HCT116 (cell line): ENCODE results near the gene TRIM67. TPM values are rescaled to one million over a fixed set of nuclear protein-coding genes. Genes with fewer than 3 reads are reported as not detected.

Source experiments
- ATAC-seq: fragments of 200-7000 bp; cut with Tn5 transposase; 2 replicates; pipeline ENCODE4 v1.9.1; 2020; ENCODE audit warnings: mild to moderate bottlenecking, moderate library complexity
- BruUV-seq: library from RNA; stranded (reverse); fragments of 400-500 nt; replicated peaks from 2 replicates; lab custom pipeline; 2021; lab: Mats Ljungman, UMichigan
- CTCF ChIA-PET: fragments of 300-600 bp; sonication (Branson Sonifier 250); formaldehyde crosslinking; loops from one replicate; lab custom pipeline; 2021; ENCODE audit warnings: antibody characterized with exemption; lab: Charles Lee
- POLR2A ChIA-PET: fragments of 300-600, 350-600 bp; sonication (Branson Sonifier 250); formaldehyde crosslinking; loops from one replicate; lab custom pipeline; 2021; ENCODE audit warnings: antibody characterized with exemption; lab: Charles Lee
- RAD21 ChIA-PET, 2 experiments: fragments of 300-600 bp; sonication (Branson Sonifier 250); formaldehyde crosslinking; loops; one replicate each; lab custom pipeline; 2023; ENCODE audit warnings: low total read pairs in 2 of 2; ENCODE audit not compliant: uncharacterized antibody in 2 of 2, unreplicated experiment in 2 of 2, low non-redundant PET in 1 of 2; lab: Charles Lee
- DNase-seq: peaks from one replicate; pipeline ENCODE4 v3.0.0-alpha.2; 2010; ENCODE audit warnings: low read depth, low spot score
- H2AFZ ChIP-seq: fragments of 200-600 bp; shearing (Covaris generic), sonication (generic); 2 replicates; pipeline ENCODE4 v1.6.1; 2017; ENCODE audit warnings: low read depth, mixed run types, mixed read lengths, antibody characterized with exemption, low read length; ENCODE audit not compliant: poor library complexity, severe bottlenecking
- H3K27ac ChIP-seq: 2 replicates; pipeline ENCODE4 v1.5.1; 2012; ENCODE audit warnings: low read depth, low read length
- H3K27me3 ChIP-seq: fragments of 200-600 bp; sonication (generic); 2 replicates; pipeline ENCODE4 v1.6.1; 2016; ENCODE audit warnings: mixed run types, low read length, mixed read lengths; ENCODE audit not compliant: insufficient read depth
- H3K36me3 ChIP-seq, 2 experiments: fragments of 200-500 bp in 1 of 2; fragments of 200-600 bp in 1 of 2; sonication (Bioruptor generic) in 1 of 2; sonication (generic) in 1 of 2; 2 replicates each; pipeline versions ENCODE4 v1.5.1 to v1.6.1; 2014 to 2016; ENCODE audit warnings: low read length in 2 of 2, inconsistent platforms in 1 of 2, mixed read lengths in 1 of 2, mixed run types in 1 of 2; ENCODE audit not compliant: insufficient read depth in 2 of 2, control insufficient read depth in 1 of 2
- H3K4me1 ChIP-seq, 2 experiments: fragments of 200-600 bp in 1 of 2; sonication (generic) in 1 of 2; 2 replicates each; pipeline versions ENCODE4 v1.5.1 to v1.6.1; 2012 to 2017; ENCODE audit warnings: low read length in 2 of 2, inconsistent platforms in 1 of 2, mild to moderate bottlenecking in 1 of 2, mixed read lengths in 1 of 2, mixed run types in 1 of 2, moderate library complexity in 1 of 2; ENCODE audit not compliant: insufficient read depth in 2 of 2, control insufficient read depth in 1 of 2
- H3K4me2 ChIP-seq: fragments of 200-600 bp; sonication (generic); 2 replicates; pipeline ENCODE4 v1.6.1; 2017; ENCODE audit warnings: mixed run types, low read length, mixed read lengths
- H3K4me3 ChIP-seq, 2 experiments: fragments of 200-600 bp in 1 of 2; sonication (generic) in 1 of 2; replicated peaks in 1 of 2; 2 replicates each; pipeline ENCODE4 v1.5.1; 2011 to 2016; ENCODE audit warnings: low read length in 2 of 2, control low read depth in 1 of 2, low read depth in 1 of 2, mild to moderate bottlenecking in 1 of 2, mixed read lengths in 1 of 2, mixed run types in 1 of 2
- H3K79me2 ChIP-seq: fragments of 200-600 bp; sonication (generic); 2 replicates; pipeline ENCODE4 v1.6.1; 2017; ENCODE audit warnings: mild to moderate bottlenecking, mixed run types, low read length, moderate library complexity, mixed read lengths; ENCODE audit not compliant: insufficient read depth
- H3K9ac ChIP-seq: fragments of 200-600 bp; sonication (generic); 2 replicates; pipeline ENCODE4 v1.6.1; 2016; ENCODE audit warnings: low read length, mixed read lengths
- H3K9me2 ChIP-seq: fragments of 200-600 bp; sonication (generic), shearing (Covaris generic); 2 replicates; pipeline ENCODE4 v1.6.1; 2017; ENCODE audit warnings: mixed run types, mild to moderate bottlenecking, moderate library complexity; ENCODE audit not compliant: insufficient read depth
- H3K9me3 ChIP-seq, 2 experiments: fragments of 200-500 bp in 1 of 2; fragments of 200-600 bp in 1 of 2; sonication (Bioruptor generic) in 1 of 2; sonication (generic) in 1 of 2; 2 replicates each; pipeline ENCODE4 v1.6.1; 2014 to 2017; ENCODE audit warnings: low read length in 2 of 2, mixed read lengths in 2 of 2, inconsistent platforms in 1 of 2, low read depth in 1 of 2, mild to moderate bottlenecking in 1 of 2, mixed run types in 1 of 2, moderate library complexity in 1 of 2; ENCODE audit not compliant: control insufficient read depth in 1 of 2, insufficient read depth in 1 of 2
- H4K20me1 ChIP-seq: fragments of 200-600 bp; sonication (generic), shearing (Covaris generic); 2 replicates; pipeline ENCODE4 v1.6.1; 2017; ENCODE audit warnings: mixed run types, mild to moderate bottlenecking, moderate library complexity; ENCODE audit not compliant: insufficient read depth
- EZH2phosphoT487 ChIP-seq: fragments of 200-600 bp; IDR thresholded peaks from 2 replicates; pipeline ENCODE4 v1.6.1; 2018; ENCODE audit warnings: antibody characterized with exemption, borderline replicate concordance
- JUND ChIP-seq: IDR thresholded peaks from 2 replicates; pipeline ENCODE4 v1.6.1; 2012
- MAX ChIP-seq: IDR thresholded peaks from 2 replicates; pipeline ENCODE4 v1.6.1; 2012
- POLR2AphosphoS5 ChIP-seq: IDR thresholded peaks from 2 replicates; pipeline ENCODE4 v1.6.1; 2011; ENCODE audit warnings: mild to moderate bottlenecking, low read depth, low read length, moderate library complexity
- RAD21 ChIP-seq: IDR thresholded peaks from 2 replicates; pipeline ENCODE4 v1.6.1; 2012; ENCODE audit warnings: low read depth, mild to moderate bottlenecking
- REST ChIP-seq: IDR thresholded peaks from 2 replicates; pipeline ENCODE4 v1.6.1; 2012; ENCODE audit warnings: low read depth
- SP1 ChIP-seq: IDR thresholded peaks from 2 replicates; pipeline ENCODE4 v1.6.1; 2012; ENCODE audit warnings: low read depth
- SRF ChIP-seq: IDR thresholded peaks from 2 replicates; pipeline ENCODE4 v1.6.1; 2012; ENCODE audit warnings: low read depth
- TCF7L2 ChIP-seq: IDR thresholded peaks from 2 replicates; pipeline ENCODE4 v1.7.0; 2011; ENCODE audit warnings: borderline replicate concordance, inconsistent platforms; ENCODE audit not compliant: insufficient read depth, insufficient read length; ENCODE audit errors: extremely low read depth
- YY1 ChIP-seq: IDR thresholded peaks from 2 replicates; pipeline ENCODE4 v1.6.1; 2011; ENCODE audit warnings: low read length, low read depth, moderate library complexity, mild to moderate bottlenecking; ENCODE audit not compliant: insufficient replicate concordance; ENCODE audit errors: extremely low read depth
- ZBTB33 ChIP-seq: IDR thresholded peaks from 2 replicates; pipeline ENCODE4 v1.6.1; 2011; ENCODE audit warnings: mild to moderate bottlenecking, low read length, moderate library complexity; ENCODE audit not compliant: insufficient replicate concordance; ENCODE audit errors: extremely low read depth
- ZFX ChIP-seq: fragments of 450-650 bp; IDR thresholded peaks from 2 replicates; pipeline ENCODE4 v1.6.1; 2017
- ZNF274 ChIP-seq: fragments of 200-500 bp; sonication (Bioruptor generic); IDR thresholded peaks from 2 replicates; pipeline ENCODE4 v1.6.1; 2014; ENCODE audit warnings: mild to moderate bottlenecking, low read depth, low read length, inconsistent platforms
- intact Hi-C: fragments of 100-400 bp; cut with micrococcal nuclease; formaldehyde crosslinking; loops from 2 replicates; pipeline ENCODE4 v1.10.0; 2022
- total RNA-seq: library from RNA; stranded (reverse); gene quantifications from one replicate; pipeline ENCODE4 v1.2.1, GENCODE V29; 2021; ENCODE audit not compliant: unreplicated experiment

The TRIM67 gene
- total RNA-seq, 1 experiment from 2014 or later, result 0.02 TPM

- Histone ChIP-seq H3K27ac (no peak overlapping the region), H3K79me2 (no peaks in the 10 kb centered on the region), H3K36me3 (no peaks in the 10 kb centered on the region), H3K4me1 (no peaks in the 10 kb centered on the region), H3K9me3 (no peaks in the 10 kb centered on the region), H3K4me2 (no peak overlapping the region), H4K20me1 (no peaks in the 10 kb centered on the region), H3K9ac (no peak overlapping the region), H3K9me2 (no peaks in the 10 kb centered on the region), H2AFZ (no peak overlapping the region), H3K4me3 (no peak overlapping the region), H3K27me3 (no peaks in the 10 kb centered on the region; the same call in 1 of the 2 replicates)
- no TSS peak for BruUV-seq
- TF ChIP-seq TCF7L2 (no peak), SRF (no peak), SP1 (no peak)
- RAD21 ChIA-PET, result no interaction called here
- ATAC-seq (no peak), DNase-seq (no peak)
- POLR2A ChIA-PET, result no interaction called here
- CTCF ChIA-PET, result no interaction called here
- intact Hi-C loops, result no loop called here
Measured at GRCh38 chr1:231165371-231165770, 3.5 kb downstream of the TRIM67 start.

- Histone ChIP-seq H3K9me3 (no peaks in the 10 kb centered on the region), H2AFZ (no peak overlapping the region), H3K27ac (no peak overlapping the region), H3K79me2 (no peaks in the 10 kb centered on the region), H3K4me3 (no peak overlapping the region), H3K9me2 (no peaks in the 10 kb centered on the region), H3K36me3 (no peaks in the 10 kb centered on the region), H4K20me1 (no peaks in the 10 kb centered on the region), H3K27me3 (no peaks in the 10 kb centered on the region; the same call in 1 of the 2 replicates), H3K9ac (no peak overlapping the region), H3K4me1 (no peaks in the 10 kb centered on the region; a peak in 1 of 4 replicates), H3K4me2 (no peak overlapping the region)
- ChIA-PET RAD21 (no interaction called here), CTCF (no interaction called here), POLR2A (no interaction called here)
- no peak for ATAC-seq
- intact Hi-C loops, result no loop called here
- BruUV-seq, result no TSS peak
- DNase-seq, result no peak
- no peak for TF ChIP-seq SP1
- no peak for TF ChIP-seq SRF
- no peak for TF ChIP-seq JUND
- TF ChIP-seq MAX, result no peak
- no peak for TF ChIP-seq TCF7L2
- no peak for TF ChIP-seq YY1
- no peak for TF ChIP-seq ZNF274
- TF ChIP-seq RAD21, result no peak
- TF ChIP-seq POLR2AphosphoS5, result no peak
- no peak for TF ChIP-seq ZBTB33
- no peak for TF ChIP-seq EZH2phosphoT487
- TF ChIP-seq REST, result no peak
- TF ChIP-seq ZFX, result no peak
Measured at GRCh38 chr1:231166398-231166797, 4.5 kb downstream of the TRIM67 start.
